Dermis microvascular lymphatic vessel endothelial cell (primary cell): Measurements from ENCODE around the gene GALR3. TPM values are rescaled to one million over a fixed set of nuclear protein-coding genes. Genes with fewer than 3 reads are reported as not detected.

Source experiments
- DNase-seq, 2 donors: peaks; one replicate each; pipeline versions ENCODE4 v3.0.0 to v3.0.0-alpha.2; 2010; ENCODE audit warnings: low read depth in 2 of 2
- total RNA-seq: library from RNA; depleted of rRNA; stranded (reverse); fragments of >200 nt; gene quantifications from 2 replicates; pipeline ENCODE4 v1.2.1, GENCODE V29; 2014

The GALR3 gene
- total RNA-seq, 1 donor from 2014 or later: not detected

GRCh38 chr22:37822079-37822833 lies 926 bp upstream of the GALR3 start:
- DNase-seq: no peak

GRCh38 chr22:37824674-37825641 lies 1.8 kb downstream of the GALR3 start:
- DNase-seq: peak in 1 of 2 donors; percentile 76

GRCh38 chr22:37827056-37827455 lies 3.9 kb downstream of the GALR3 start:
- no peak for DNase-seq

- no peak for DNase-seq
These were observed 7.1 kb downstream of the GALR3 start for GRCh38 chr22:37830093-37830842.

GRCh38 chr22:37831472-37831871 lies 8.3 kb downstream of the GALR3 start:
- no peak for DNase-seq

GRCh38 chr22:37832022-37832857 lies 9.1 kb downstream of the GALR3 start:
- no peak for DNase-seq

GRCh38 chr22:37842015-37842793 lies 19.0 kb downstream of the GALR3 start:
- no peak for DNase-seq

GRCh38 chr22:37843741-37844089 lies 20.5 kb downstream of the GALR3 start:
- no peak for DNase-seq

- no peak for DNase-seq
These were observed 21.7 kb downstream of the GALR3 start for GRCh38 chr22:37844904-37845329.

GRCh38 chr22:37846433-37846832 lies 23.3 kb downstream of the GALR3 start:
- no peak for DNase-seq

- peak in 1 of 2 donors; percentile 49 for DNase-seq
These were observed 25.5 kb downstream of the GALR3 start for GRCh38 chr22:37848587-37849088.

- DNase-seq: peak; percentile 76 to 92
These were observed 26.0 kb downstream of the GALR3 start, which contains the start of gene EIF3L for GRCh38 chr22:37849089-37849751. Gene EIF3L (plus strand): TSS chr22:37849419. CDS start chr22:37849450, 31 bp downstream.

- no peak for DNase-seq
These were observed 27.6 kb downstream of the GALR3 start for GRCh38 chr22:37850801-37851200.

- DNase-seq: no peak
These were observed 29.2 kb downstream of the GALR3 start for GRCh38 chr22:37852418-37852817.

- DNase-seq: no peak
These were observed 31.8 kb downstream of the GALR3 start for GRCh38 chr22:37854946-37855345.

- DNase-seq: no peak
These were observed 32.3 kb downstream of the GALR3 start for GRCh38 chr22:37855462-37855861.

GRCh38 chr22:37860796-37861421 lies 37.7 kb downstream of the GALR3 start:
- DNase-seq: no peak

- DNase-seq: no peak
These were observed 39.6 kb downstream of the GALR3 start for GRCh38 chr22:37862570-37863325.
